ENCODE data around the gene SPTA1.
"Not testable (repeated sequence)": the region's sequence is repeated elsewhere in the genome, so short reads cannot be mapped to it uniquely, and the experiment has no call there.

- TF ChIP-seq CTCF (IDR thresholded peaks at IDR 0.05 in 8 of 11, conservative IDR thresholded peaks at IDR 0.05 in 3 of 11); POLR2A (IDR thresholded peaks at IDR 0.05): not testable (repeated sequence)
Measured at GRCh38 chr1:158691149-158691548, 4.6 kb upstream of the SPTA1 start.

Data from spleen (tissue), 7 donors.